Upper lobe of left lung (tissue), 4 donors: ENCODE measurements around the gene STX4.

Experiments used
- POLR2A ChIP-seq, 4 donors: fragments of 450-650 bp; IDR thresholded peaks; one replicate each; pipeline ENCODE4 v1.5.1; 2016 to 2017; ENCODE audit warnings: antibody characterized with exemption in 4 of 4, mild to moderate bottlenecking in 2 of 4
- TF ChIP-seq, protein P1 (sequence below), 6 experiments: fragments of 450-650 bp in 4 of 6; fragments of 200-600 bp in 2 of 6; sonication (generic) in 2 of 6; IDR thresholded peaks; one replicate each; pipeline ENCODE4 v1.5.1; 2016 to 2019; ENCODE audit warnings: antibody characterized with exemption in 6 of 6

DNA sequence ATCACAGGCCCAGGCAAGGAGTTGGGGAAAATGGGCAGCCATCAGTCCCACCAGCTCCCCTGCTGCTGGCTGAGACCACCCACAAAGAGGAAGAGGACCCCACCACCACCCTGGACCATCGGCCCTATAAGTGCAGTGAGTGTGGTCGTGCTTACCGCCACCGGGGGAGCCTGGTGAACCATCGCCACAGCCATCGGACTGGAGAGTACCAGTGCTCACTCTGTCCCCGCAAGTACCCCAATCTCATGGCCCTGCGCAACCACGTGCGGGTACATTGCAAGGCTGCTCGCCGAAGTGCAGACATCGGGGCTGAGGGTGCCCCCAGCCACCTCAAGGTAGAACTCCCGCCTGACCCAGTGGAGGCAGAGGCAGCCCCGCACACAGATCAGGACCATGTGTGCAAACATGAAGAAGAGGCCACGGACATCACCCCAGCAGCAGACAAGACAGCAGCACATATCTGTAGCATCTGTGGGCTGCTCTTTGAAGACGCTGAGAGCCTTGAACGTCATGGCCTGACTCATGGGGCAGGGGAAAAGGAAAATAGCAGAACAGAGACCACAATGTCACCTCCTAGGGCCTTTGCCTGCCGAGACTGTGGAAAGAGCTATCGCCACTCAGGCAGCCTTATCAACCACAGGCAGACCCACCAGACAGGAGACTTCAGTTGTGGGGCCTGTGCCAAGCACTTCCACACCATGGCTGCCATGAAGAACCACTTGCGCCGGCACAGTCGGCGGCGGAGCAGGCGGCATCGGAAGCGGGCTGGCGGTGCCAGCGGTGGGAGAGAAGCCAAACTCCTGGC lies 44.4 kb downstream of the STX4 start:
- TF ChIP-seq, protein P1, sequence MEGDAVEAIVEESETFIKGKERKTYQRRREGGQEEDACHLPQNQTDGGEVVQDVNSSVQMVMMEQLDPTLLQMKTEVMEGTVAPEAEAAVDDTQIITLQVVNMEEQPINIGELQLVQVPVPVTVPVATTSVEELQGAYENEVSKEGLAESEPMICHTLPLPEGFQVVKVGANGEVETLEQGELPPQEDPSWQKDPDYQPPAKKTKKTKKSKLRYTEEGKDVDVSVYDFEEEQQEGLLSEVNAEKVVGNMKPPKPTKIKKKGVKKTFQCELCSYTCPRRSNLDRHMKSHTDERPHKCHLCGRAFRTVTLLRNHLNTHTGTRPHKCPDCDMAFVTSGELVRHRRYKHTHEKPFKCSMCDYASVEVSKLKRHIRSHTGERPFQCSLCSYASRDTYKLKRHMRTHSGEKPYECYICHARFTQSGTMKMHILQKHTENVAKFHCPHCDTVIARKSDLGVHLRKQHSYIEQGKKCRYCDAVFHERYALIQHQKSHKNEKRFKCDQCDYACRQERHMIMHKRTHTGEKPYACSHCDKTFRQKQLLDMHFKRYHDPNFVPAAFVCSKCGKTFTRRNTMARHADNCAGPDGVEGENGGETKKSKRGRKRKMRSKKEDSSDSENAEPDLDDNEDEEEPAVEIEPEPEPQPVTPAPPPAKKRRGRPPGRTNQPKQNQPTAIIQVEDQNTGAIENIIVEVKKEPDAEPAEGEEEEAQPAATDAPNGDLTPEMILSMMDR (IDR thresholded peaks at IDR 0.05): no peak
- no peak for TF ChIP-seq POLR2A (IDR thresholded peaks at IDR 0.05)
